Esophagus muscularis mucosa (tissue), 4 donors: ENCODE measurements around the gene ZSWIM1. TPM values are rescaled to one million over a fixed set of nuclear protein-coding genes. Genes with fewer than 3 reads are reported as not detected.
A peak's percentile ranks its signal among the peaks of the same experiment; 100 is the strongest.
"Not testable (repeated sequence)": the region's sequence is repeated elsewhere in the genome, so short reads cannot be mapped to it uniquely, and the experiment has no call there.

Experiments used
- DNase-seq: peaks from one replicate; pipeline ENCODE4 v3.0.0-alpha.2; 2017; ENCODE audit errors: extremely low spot score
- H3K27ac ChIP-seq, 4 donors: fragments of 200-600 bp; sonication (generic); replicated peaks in 1 of 4; 1 replicate in 3 of 4; 2 replicates in 1 of 4; pipeline ENCODE4 v1.5.1; 2016 to 2019; ENCODE audit warnings: mild to moderate bottlenecking in 1 of 4
- H3K27me3 ChIP-seq, 4 donors: fragments of 200-600 bp; sonication (generic); one replicate each; pipeline versions ENCODE4 v1.5.1 to v1.6.0; 2016 to 2019
- H3K36me3 ChIP-seq, 4 donors: fragments of 200-600 bp; sonication (generic); one replicate each; pipeline ENCODE4 v1.5.1; 2016 to 2019
- H3K4me1 ChIP-seq, 4 donors: fragments of 200-600 bp; sonication (generic); one replicate each; pipeline ENCODE4 v1.5.1; 2016 to 2019
- H3K4me3 ChIP-seq, 4 donors: fragments of 200-600 bp; sonication (generic); 1 replicate in 2 of 4; 2 replicates in 2 of 4; pipeline ENCODE4 v1.5.1; 2016 to 2019; ENCODE audit warnings: mild to moderate bottlenecking in 4 of 4, moderate library complexity in 1 of 4
- H3K9me3 ChIP-seq, 4 donors: fragments of 200-600 bp; sonication (generic); 1 replicate in 3 of 4; 2 replicates in 1 of 4; pipeline ENCODE4 v1.5.1; 2016 to 2019
- CTCF ChIP-seq, 3 experiments: fragments of 200-600 bp in 2 of 3; fragments of 450-650 bp in 1 of 3; sonication (generic) in 2 of 3; IDR thresholded peaks; one replicate each; pipeline ENCODE4 v1.5.1; 2017 to 2019; ENCODE audit warnings: antibody characterized with exemption in 3 of 3, mild to moderate bottlenecking in 2 of 3, moderate library complexity in 1 of 3
- EP300 ChIP-seq: sonication (generic); formaldehyde crosslinking; IDR thresholded peaks from one replicate; pipeline ENCODE4 v1.6.1; 2017; ENCODE audit warnings: antibody characterized with exemption
- POLR2A ChIP-seq: fragments of 450-650 bp; IDR thresholded peaks from one replicate; pipeline ENCODE4 v1.6.1; 2017; ENCODE audit warnings: antibody characterized with exemption, moderate library complexity, mild to moderate bottlenecking, low read depth
- POLR2AphosphoS5 ChIP-seq, 2 donors: sonication (generic); formaldehyde crosslinking; IDR thresholded peaks; one replicate each; pipeline ENCODE4 v1.6.1; 2017; ENCODE audit warnings: antibody characterized with exemption in 2 of 2
- WGBS: methylation state at CpG from one replicate; pipeline ENCODE4 v1.1.5; 2018; 5-methylcytosine and 5-hydroxymethylcytosine counted together
- intact Hi-C: fragments of 100-400 bp; cut with DNase I; formaldehyde crosslinking; loops from one replicate; pipeline ENCODE4 v1.15.1; 2023
- total RNA-seq, 4 donors: library from RNA; depleted of rRNA; stranded (reverse); fragments of >200 nt; gene quantifications; one replicate each; pipeline versions ENCODE4 v1.1.0 to v1.2.1, GENCODE V29; 2016

Gene ZSWIM1
- total RNA-seq, 4 donors from 2014 or later = 7.1 to 13.5 (median 9.2) TPM

DNA sequence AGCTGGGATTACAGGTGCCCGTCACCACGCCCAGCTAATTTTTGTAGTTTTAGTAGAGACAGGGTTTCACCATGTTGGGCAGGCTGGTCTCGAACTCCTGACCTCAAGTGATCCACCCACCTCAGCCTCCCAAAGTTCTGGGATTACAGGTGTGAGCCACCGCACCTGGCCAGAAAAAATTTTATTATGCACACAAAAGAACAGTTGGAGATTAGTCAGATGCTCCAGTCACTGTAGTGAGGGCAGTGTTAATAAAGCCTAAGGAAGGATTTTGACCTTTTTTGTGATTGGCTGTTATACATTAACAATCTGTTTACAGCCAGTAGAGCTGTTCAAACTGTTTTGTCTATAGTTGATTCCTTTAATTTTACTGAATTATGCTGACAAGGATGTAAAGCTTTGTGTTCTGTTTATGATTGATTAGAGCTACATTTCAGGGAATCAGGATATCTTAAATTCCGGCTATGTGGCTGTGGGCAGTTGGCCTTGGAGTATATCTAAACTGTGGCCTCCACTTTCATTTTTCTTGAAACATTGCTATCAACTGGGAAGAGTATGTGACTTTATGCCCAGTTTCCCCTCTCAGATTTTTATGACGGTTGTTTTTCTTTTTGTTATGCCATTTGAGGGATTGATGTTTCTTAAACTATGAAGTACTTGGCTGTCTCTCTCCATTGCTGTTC lies 13.8 kb upstream of the ZSWIM1 start:
- H3K4me3 ChIP-seq = no peak overlapping the region
- H3K4me1 ChIP-seq = peaks cover 0 to 12% (median 10%) of the 10 kb centered on the region in 4 donors
- peaks cover 0 to 3% (median 0%) of the 10 kb centered on the region in 4 donors for H3K36me3 ChIP-seq
- peak overlapping the region in 2 of 4 donors; percentile 10 to 19 for H3K27ac ChIP-seq
- no peak for DNase-seq
- TF ChIP-seq EP300 (no peak), CTCF (IDR thresholded peaks at IDR 0.05) (no peak), POLR2AphosphoS5 (IDR thresholded peaks at IDR 0.05) (no peak), POLR2A (no peak)
- H3K27me3 ChIP-seq = no peaks in the 10 kb centered on the region
- 78% methylated on average over 6 of the region's 6 CpGs for WGBS
- no peaks in the 10 kb centered on the region for H3K9me3 ChIP-seq
- intact Hi-C loops = no loop called here

- no peak for DNase-seq
- intact Hi-C loops = no loop called here
- no peak for TF ChIP-seq CTCF (IDR thresholded peaks at IDR 0.05)
- TF ChIP-seq EP300 = no peak
- no peak for TF ChIP-seq POLR2A
- no peak for TF ChIP-seq POLR2AphosphoS5 (IDR thresholded peaks at IDR 0.05)
- Histone ChIP-seq H3K27me3 (no peaks in the 10 kb centered on the region), H3K4me3 (no peak overlapping the region), H3K4me1 (peaks cover 0 to 12% (median 10%) of the 10 kb centered on the region in 4 donors), H3K27ac (peak overlapping the region in 1 of 4 donors; percentile 19), H3K36me3 (peaks cover 0 to 3% (median 0%) of the 10 kb centered on the region in 4 donors), H3K9me3 (no peaks in the 10 kb centered on the region)
Observed at GRCh38 chr20:45867819-45868176, 13.2 kb upstream of the ZSWIM1 start.

- Histone ChIP-seq H3K27me3 (no peaks in the 10 kb centered on the region), H3K36me3 (peaks cover 0 to 16% (median 12%) of the 10 kb centered on the region in 4 donors), H3K4me3 (no peak overlapping the region), H3K27ac (no peak overlapping the region), H3K4me1 (peaks cover 0 to 4% (median 4%) of the 10 kb centered on the region in 4 donors), H3K9me3 (no peaks in the 10 kb centered on the region)
- TF ChIP-seq CTCF (IDR thresholded peaks at IDR 0.05) (no peak), POLR2A (no peak), POLR2AphosphoS5 (IDR thresholded peaks at IDR 0.05) (no peak), EP300 (no peak)
- WGBS = 98% methylated on average over 4 of the region's 4 CpGs
- no peak for DNase-seq
- intact Hi-C loops = no loop called here
Observed at GRCh38 chr20:45872626-45873025, 8.4 kb upstream of the ZSWIM1 start.

DNA sequence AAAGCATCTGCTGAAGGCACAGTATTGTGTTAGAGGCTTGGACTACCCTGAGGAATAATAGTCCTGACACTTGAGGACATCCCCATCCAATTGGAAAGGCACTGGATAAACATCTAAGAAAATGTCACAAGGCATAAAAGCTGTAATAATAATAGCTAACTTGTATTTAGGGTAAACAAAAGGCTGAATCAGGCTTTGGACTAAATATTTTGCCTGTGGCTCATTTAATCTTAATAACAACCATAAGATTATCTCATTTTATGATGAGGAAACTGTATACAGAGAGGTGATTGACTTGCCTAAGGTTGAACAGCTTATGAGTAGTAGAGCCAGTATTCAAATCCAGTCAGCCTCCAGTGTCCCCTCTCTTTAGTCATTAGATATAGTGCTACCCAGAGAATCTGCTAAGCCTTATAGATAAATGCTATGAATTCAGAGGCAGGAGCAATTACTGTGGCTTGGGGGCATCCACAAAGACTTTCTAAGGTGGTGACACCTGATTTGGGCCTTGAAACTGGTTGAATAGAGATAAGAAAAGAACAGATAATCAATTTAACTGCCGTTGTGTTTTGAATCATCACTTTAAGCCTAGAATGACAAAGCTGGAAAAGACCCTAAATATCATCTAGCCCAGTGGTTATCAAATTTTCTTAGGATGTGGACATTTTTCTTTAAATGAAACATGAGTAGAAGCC lies 7.5 kb upstream of the ZSWIM1 start:
- 89% methylated on average over 1 of the region's 1 CpG for WGBS
- no peak for DNase-seq
- H3K4me1 ChIP-seq = no peaks in the 10 kb centered on the region

DNA sequence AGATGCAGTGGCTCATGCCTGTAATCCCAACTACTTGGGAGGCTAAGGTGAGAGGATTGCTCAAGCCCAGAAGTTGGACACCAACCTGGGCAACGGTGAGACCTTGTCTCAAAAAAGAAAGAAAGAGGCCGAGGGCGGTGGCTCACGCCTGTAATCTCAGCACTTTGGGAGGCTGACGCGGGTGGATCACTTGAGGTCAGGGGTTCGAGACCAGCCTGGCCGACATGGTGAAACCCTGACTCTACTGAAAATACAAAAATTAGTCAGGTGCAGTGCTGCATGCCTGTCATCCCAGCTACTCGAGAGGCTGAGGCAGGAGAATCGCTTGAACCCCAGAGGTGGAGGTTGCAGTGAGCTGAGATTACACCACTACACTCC lies 6.9 kb upstream of the ZSWIM1 start:
- DNase-seq, H3K9me3 ChIP-seq, H3K4me3 ChIP-seq, H3K4me1 ChIP-seq, intact Hi-C loops, H3K27ac ChIP-seq, H3K27me3 ChIP-seq: not testable (repeated sequence)
- H3K36me3 ChIP-seq = peaks cover 0 to 27% (median 24%) of the 10 kb centered on the region in 4 donors
- WGBS = 97% methylated on average over 10 of the region's 10 CpGs

More for the DNA sequence above, 7.5 kb upstream of the ZSWIM1 start:
- Histone ChIP-seq H3K36me3 (peaks cover 0 to 25% (median 21%) of the 10 kb centered on the region in 4 donors), H3K27ac (no peak overlapping the region), H3K4me3 (no peak overlapping the region), H3K9me3 (no peaks in the 10 kb centered on the region), H3K27me3 (no peaks in the 10 kb centered on the region)
- TF ChIP-seq CTCF (IDR thresholded peaks at IDR 0.05) (no peak), POLR2A (no peak), EP300 (no peak), POLR2AphosphoS5 (IDR thresholded peaks at IDR 0.05) (no peak)
- intact Hi-C loops = no loop called here
